HepG2 (cell line): ENCODE results near the gene AHSA1. TPM values are rescaled to one million over a fixed set of nuclear protein-coding genes. Genes with fewer than 3 reads are reported as not detected.

Experiments
- ARID2 ChIP-seq: sonication (generic); formaldehyde crosslinking; IDR thresholded peaks from 2 replicates; pipeline ENCODE4 v1.8.1; 2022; ENCODE audit warnings: mild to moderate bottlenecking, missing genetic modification reagents, borderline replicate concordance
- CAMTA2 ChIP-seq: sonication (generic); formaldehyde crosslinking; IDR thresholded peaks from 2 replicates; pipeline ENCODE4 v1.4.0; 2020; ENCODE audit warnings: mild to moderate bottlenecking, missing genetic modification reagents, borderline replicate concordance
- NFE2 ChIP-seq: sonication (generic); formaldehyde crosslinking; IDR thresholded peaks from 2 replicates; pipeline ENCODE4 v1.4.0; 2020; ENCODE audit warnings: missing genetic modification reagents
- NONO ChIP-seq, 2 experiments: fragments of 450-650 bp in 1 of 2; sonication (generic) in 1 of 2; formaldehyde crosslinking in 1 of 2; IDR thresholded peaks in 1 of 2; conservative IDR thresholded peaks in 1 of 2; 2 replicates each; pipeline versions ENCODE4 v1.6.1 to v1.8.0; 2017 to 2022; ENCODE audit warnings: mild to moderate bottlenecking in 1 of 2, missing genetic modification reagents in 1 of 2, moderate library complexity in 1 of 2
- NPAS2 ChIP-seq: sonication (generic); formaldehyde crosslinking; IDR thresholded peaks from 2 replicates; pipeline ENCODE4 v1.8.0; 2022; ENCODE audit warnings: mild to moderate bottlenecking, missing genetic modification reagents, borderline replicate concordance
- SCMH1 ChIP-seq: sonication (generic); formaldehyde crosslinking; IDR thresholded peaks from 2 replicates; pipeline ENCODE4 v1.9.0; 2021; ENCODE audit warnings: missing genetic modification reagents, mild to moderate bottlenecking, borderline replicate concordance
- ZFP36 ChIP-seq: fragments of 150-350 bp; IDR thresholded peaks from 2 replicates; pipeline ENCODE4 v1.6.1; 2018; ENCODE audit warnings: borderline replicate concordance, low read length, low read depth; ENCODE audit not compliant: partially characterized antibody
- ZNF138 ChIP-seq: sonication (generic); formaldehyde crosslinking; IDR thresholded peaks from 2 replicates; pipeline ENCODE4 v1.5.0; 2020; ENCODE audit warnings: mild to moderate bottlenecking, low read depth, missing genetic modification reagents
- ZNF614 ChIP-seq: IDR thresholded peaks from 2 replicates; pipeline ENCODE4 v1.6.1; 2018; ENCODE audit warnings: missing biosample characterization, missing genetic modification reagents, inconsistent platforms, borderline replicate concordance
- ZNF619 ChIP-seq: sonication (generic); formaldehyde crosslinking; IDR thresholded peaks from 2 replicates; pipeline ENCODE4 v1.4.0; 2020; ENCODE audit warnings: mild to moderate bottlenecking, missing genetic modification reagents
- polyA plus RNA-seq, 8 experiments: library from polyadenylated mRNA; depleted of rRNA in 3 of 8; stranded (reverse) in 7 of 8; unstranded in 1 of 8; fragments of >200 nt; fragmentation: Illumina TruSeq in 4 of 8; extraction: Trizol in 4 of 8; gene quantifications; 2 replicates each; pipeline versions ENCODE4 v1.2.1 to v1.2.3, GENCODE V29; 2011 to 2016; ENCODE audit warnings: low read depth in 4 of 8, missing spikeins in 1 of 8, mixed read lengths in 1 of 8; ENCODE audit not compliant: insufficient read depth in 1 of 8
- total RNA-seq, 5 experiments: library from RNA; depleted of rRNA; stranded (reverse); fragments of >200 nt; fragmentation: Illumina TruSeq; extraction: Trizol; gene quantifications; 2 replicates each; pipeline ENCODE4 v1.2.3, GENCODE V29; 2016; ENCODE audit warnings: low read depth in 1 of 5
- TF ChIP-seq, protein P1 (sequence below): sonication (generic); formaldehyde crosslinking; IDR thresholded peaks from 2 replicates; pipeline ENCODE4 v1.5.0; 2020; ENCODE audit warnings: mild to moderate bottlenecking, missing genetic modification reagents, borderline replicate concordance
- TF ChIP-seq, protein P2 (sequence below), 2 experiments: fragments of 450-650 bp in 1 of 2; sonication (generic) in 1 of 2; formaldehyde crosslinking in 1 of 2; IDR thresholded peaks; 2 replicates each; pipeline versions ENCODE4 v1.6.1 to v1.8.0; 2016 to 2022; ENCODE audit warnings: antibody characterized with exemption in 1 of 2, mild to moderate bottlenecking in 1 of 2, missing genetic modification reagents in 1 of 2

Gene AHSA1
- total and polyA plus RNA-seq, 2 of the 13 experiments (the other 11 are each of a cell fraction or from before 2014, with no cell fraction given): 113 to 241 TPM

DNA sequence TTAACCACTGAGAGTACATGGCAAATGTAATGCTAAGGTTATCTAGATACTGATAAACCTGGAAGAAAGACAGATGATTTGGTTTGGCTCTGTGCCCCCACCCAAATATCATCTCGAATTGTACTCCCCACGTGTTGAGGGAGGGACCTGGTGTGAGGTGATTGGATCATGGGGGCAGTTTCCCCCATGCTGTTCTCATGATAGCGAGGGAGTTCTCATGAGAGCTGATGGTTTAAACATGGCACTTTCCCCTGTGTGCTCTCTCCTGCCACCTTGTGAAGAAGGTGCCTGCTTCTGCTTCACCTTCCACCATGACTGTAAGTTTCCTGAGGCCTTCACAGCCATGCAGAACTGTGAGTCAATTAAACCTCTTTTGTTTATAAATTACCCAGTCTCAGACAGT is 48.8 kb upstream of the AHSA1 start (continued):
- TF ChIP-seq, protein P1, sequence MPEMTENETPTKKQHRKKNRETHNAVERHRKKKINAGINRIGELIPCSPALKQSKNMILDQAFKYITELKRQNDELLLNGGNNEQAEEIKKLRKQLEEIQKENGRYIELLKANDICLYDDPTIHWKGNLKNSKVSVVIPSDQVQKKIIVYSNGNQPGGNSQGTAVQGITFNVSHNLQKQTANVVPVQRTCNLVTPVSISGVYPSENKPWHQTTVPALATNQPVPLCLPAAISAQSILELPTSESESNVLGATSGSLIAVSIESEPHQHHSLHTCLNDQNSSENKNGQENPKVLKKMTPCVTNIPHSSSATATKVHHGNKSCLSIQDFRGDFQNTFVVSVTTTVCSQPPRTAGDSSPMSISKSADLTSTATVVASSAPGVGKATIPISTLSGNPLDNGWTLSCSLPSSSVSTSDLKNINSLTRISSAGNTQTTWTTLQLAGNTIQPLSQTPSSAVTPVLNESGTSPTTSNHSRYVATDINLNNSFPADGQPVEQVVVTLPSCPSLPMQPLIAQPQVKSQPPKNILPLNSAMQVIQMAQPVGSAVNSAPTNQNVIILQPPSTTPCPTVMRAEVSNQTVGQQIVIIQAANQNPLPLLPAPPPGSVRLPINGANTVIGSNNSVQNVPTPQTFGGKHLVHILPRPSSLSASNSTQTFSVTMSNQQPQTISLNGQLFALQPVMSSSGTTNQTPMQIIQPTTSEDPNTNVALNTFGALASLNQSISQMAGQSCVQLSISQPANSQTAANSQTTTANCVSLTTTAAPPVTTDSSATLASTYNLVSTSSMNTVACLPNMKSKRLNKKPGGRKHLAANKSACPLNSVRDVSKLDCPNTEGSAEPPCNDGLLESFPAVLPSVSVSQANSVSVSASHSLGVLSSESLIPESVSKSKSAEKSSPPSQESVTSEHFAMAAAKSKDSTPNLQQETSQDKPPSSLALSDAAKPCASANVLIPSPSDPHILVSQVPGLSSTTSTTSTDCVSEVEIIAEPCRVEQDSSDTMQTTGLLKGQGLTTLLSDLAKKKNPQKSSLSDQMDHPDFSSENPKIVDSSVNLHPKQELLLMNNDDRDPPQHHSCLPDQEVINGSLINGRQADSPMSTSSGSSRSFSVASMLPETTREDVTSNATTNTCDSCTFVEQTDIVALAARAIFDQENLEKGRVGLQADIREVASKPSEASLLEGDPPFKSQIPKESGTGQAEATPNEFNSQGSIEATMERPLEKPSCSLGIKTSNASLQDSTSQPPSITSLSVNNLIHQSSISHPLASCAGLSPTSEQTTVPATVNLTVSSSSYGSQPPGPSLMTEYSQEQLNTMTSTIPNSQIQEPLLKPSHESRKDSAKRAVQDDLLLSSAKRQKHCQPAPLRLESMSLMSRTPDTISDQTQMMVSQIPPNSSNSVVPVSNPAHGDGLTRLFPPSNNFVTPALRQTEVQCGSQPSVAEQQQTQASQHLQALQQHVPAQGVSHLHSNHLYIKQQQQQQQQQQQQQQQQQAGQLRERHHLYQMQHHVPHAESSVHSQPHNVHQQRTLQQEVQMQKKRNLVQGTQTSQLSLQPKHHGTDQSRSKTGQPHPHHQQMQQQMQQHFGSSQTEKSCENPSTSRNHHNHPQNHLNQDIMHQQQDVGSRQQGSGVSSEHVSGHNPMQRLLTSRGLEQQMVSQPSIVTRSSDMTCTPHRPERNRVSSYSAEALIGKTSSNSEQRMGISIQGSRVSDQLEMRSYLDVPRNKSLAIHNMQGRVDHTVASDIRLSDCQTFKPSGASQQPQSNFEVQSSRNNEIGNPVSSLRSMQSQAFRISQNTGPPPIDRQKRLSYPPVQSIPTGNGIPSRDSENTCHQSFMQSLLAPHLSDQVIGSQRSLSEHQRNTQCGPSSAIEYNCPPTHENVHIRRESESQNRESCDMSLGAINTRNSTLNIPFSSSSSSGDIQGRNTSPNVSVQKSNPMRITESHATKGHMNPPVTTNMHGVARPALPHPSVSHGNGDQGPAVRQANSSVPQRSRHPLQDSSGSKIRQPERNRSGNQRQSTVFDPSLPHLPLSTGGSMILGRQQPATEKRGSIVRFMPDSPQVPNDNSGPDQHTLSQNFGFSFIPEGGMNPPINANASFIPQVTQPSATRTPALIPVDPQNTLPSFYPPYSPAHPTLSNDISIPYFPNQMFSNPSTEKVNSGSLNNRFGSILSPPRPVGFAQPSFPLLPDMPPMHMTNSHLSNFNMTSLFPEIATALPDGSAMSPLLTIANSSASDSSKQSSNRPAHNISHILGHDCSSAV (CRISPR knock-in tag): no peak
- TF ChIP-seq CAMTA2 (CRISPR knock-in tag): no peak
- no peak for TF ChIP-seq ZNF619 (CRISPR knock-in tag)
- no peak for TF ChIP-seq ZNF138 (CRISPR knock-in tag)
- no peak for TF ChIP-seq NONO (IDR thresholded peaks at IDR 0.05)
- no peak for TF ChIP-seq NONO (CRISPR knock-in tag; conservative IDR thresholded peaks at IDR 0.05)
- TF ChIP-seq ZNF614 (CRISPR knock-in tag): no peak
- no peak for TF ChIP-seq ARID2 (CRISPR knock-in tag)
- TF ChIP-seq NFE2 (CRISPR knock-in tag): no peak
- TF ChIP-seq ZFP36: no peak
- TF ChIP-seq NPAS2 (CRISPR knock-in tag): no peak
- TF ChIP-seq, protein P2, sequence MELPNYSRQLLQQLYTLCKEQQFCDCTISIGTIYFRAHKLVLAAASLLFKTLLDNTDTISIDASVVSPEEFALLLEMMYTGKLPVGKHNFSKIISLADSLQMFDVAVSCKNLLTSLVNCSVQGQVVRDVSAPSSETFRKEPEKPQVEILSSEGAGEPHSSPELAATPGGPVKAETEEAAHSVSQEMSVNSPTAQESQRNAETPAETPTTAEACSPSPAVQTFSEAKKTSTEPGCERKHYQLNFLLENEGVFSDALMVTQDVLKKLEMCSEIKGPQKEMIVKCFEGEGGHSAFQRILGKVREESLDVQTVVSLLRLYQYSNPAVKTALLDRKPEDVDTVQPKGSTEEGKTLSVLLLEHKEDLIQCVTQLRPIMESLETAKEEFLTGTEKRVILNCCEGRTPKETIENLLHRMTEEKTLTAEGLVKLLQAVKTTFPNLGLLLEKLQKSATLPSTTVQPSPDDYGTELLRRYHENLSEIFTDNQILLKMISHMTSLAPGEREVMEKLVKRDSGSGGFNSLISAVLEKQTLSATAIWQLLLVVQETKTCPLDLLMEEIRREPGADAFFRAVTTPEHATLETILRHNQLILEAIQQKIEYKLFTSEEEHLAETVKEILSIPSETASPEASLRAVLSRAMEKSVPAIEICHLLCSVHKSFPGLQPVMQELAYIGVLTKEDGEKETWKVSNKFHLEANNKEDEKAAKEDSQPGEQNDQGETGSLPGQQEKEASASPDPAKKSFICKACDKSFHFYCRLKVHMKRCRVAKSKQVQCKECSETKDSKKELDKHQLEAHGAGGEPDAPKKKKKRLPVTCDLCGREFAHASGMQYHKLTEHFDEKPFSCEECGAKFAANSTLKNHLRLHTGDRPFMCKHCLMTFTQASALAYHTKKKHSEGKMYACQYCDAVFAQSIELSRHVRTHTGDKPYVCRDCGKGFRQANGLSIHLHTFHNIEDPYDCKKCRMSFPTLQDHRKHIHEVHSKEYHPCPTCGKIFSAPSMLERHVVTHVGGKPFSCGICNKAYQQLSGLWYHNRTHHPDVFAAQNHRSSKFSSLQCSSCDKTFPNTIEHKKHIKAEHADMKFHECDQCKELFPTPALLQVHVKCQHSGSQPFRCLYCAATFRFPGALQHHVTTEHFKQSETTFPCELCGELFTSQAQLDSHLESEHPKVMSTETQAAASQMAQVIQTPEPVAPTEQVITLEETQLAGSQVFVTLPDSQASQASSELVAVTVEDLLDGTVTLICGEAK (IDR thresholded peaks at IDR 0.05): no peak
- TF ChIP-seq, protein P2 (CRISPR knock-in tag; IDR thresholded peaks at IDR 0.05): no peak
- no peak for TF ChIP-seq SCMH1 (CRISPR knock-in tag)
